IMR-90 (cell line): ENCODE measurements around the gene SHB.

ENCODE experiments used
- FOS ChIP-seq: fragments of 150-350 bp; IDR thresholded peaks from 2 replicates; pipeline ENCODE4 v1.6.1; 2016; ENCODE audit warnings: low read depth, low read length
- POLR2A ChIP-seq: IDR thresholded peaks from 2 replicates; pipeline ENCODE4 v1.6.1; 2012; ENCODE audit warnings: mild to moderate bottlenecking, low read depth, low read length
- RCOR1 ChIP-seq: IDR thresholded peaks from 2 replicates; pipeline ENCODE4 v1.6.1; 2012; ENCODE audit warnings: mild to moderate bottlenecking, low read length, improper control_type of control experiment; ENCODE audit not compliant: insufficient replicate concordance
- TF ChIP-seq, protein P1 (sequence below): conservative IDR thresholded peaks from 2 replicates; pipeline ENCODE4 v1.5.1; 2012; ENCODE audit warnings: mild to moderate bottlenecking, low read depth, low read length, improper control_type of control experiment

- TF ChIP-seq, protein P1, sequence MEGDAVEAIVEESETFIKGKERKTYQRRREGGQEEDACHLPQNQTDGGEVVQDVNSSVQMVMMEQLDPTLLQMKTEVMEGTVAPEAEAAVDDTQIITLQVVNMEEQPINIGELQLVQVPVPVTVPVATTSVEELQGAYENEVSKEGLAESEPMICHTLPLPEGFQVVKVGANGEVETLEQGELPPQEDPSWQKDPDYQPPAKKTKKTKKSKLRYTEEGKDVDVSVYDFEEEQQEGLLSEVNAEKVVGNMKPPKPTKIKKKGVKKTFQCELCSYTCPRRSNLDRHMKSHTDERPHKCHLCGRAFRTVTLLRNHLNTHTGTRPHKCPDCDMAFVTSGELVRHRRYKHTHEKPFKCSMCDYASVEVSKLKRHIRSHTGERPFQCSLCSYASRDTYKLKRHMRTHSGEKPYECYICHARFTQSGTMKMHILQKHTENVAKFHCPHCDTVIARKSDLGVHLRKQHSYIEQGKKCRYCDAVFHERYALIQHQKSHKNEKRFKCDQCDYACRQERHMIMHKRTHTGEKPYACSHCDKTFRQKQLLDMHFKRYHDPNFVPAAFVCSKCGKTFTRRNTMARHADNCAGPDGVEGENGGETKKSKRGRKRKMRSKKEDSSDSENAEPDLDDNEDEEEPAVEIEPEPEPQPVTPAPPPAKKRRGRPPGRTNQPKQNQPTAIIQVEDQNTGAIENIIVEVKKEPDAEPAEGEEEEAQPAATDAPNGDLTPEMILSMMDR: no peak
- TF ChIP-seq POLR2A (no peak), FOS (no peak), RCOR1 (no peak)
Observed at GRCh38 chr9:37946041-37946440, 123.0 kb downstream of the SHB start.
